Loucy (cell line): ENCODE results near the gene CBFB.

Source experiments
- CTCF ChIP-seq: fragments of 200-600 bp; sonication (generic); conservative IDR thresholded peaks from 2 replicates; pipeline ENCODE4 v1.5.1; 2014; ENCODE audit warnings: mild to moderate bottlenecking, antibody characterized with exemption, low read length
- EZH2phosphoT487 ChIP-seq: fragments of 200-600 bp; IDR thresholded peaks from 2 replicates; pipeline ENCODE4 v1.6.1; 2018; ENCODE audit warnings: antibody characterized with exemption, mild to moderate bottlenecking, moderate library complexity, borderline replicate concordance

GRCh38 chr16:67034487-67034886 is 5.5 kb downstream of the CBFB start:
- no peak for TF ChIP-seq CTCF
- no peak for TF ChIP-seq EZH2phosphoT487
